GM19468 (cell line): ENCODE results near the gene SPDYE6.
"Not testable (repeated sequence)": the region's sequence is repeated elsewhere in the genome, so short reads cannot be mapped to it uniquely, and the experiment has no call there.

ENCODE experiments used
- ATAC-seq: cut with Tn5 transposase; IDR thresholded peaks from one replicate; pipeline ENCODE4 v1.9.1; 2021; ENCODE audit warnings: mild to moderate bottlenecking, moderate library complexity, moderate number of reproducible peaks; ENCODE audit not compliant: unreplicated experiment; ENCODE audit errors: extremely low read depth

SPDYE6 gene

GRCh38 chr7:102356344-102356743 is at the start of gene SPDYE6:
SPDYE6 (minus strand) TSS chr7:102356444; CDS start chr7:102356023, 421 bp downstream.
- ATAC-seq: not testable (repeated sequence)

- not testable (repeated sequence) for ATAC-seq
These were observed 48.6 kb upstream of the SPDYE6 start for GRCh38 chr7:102404862-102405188.

- peak; percentile 61 for ATAC-seq
These were observed 48.0 kb upstream of the SPDYE6 start for GRCh38 chr7:102404005-102404861.

- ATAC-seq: no peak
These were observed 47.3 kb upstream of the SPDYE6 start for GRCh38 chr7:102403563-102403962.

- ATAC-seq: no peak
These were observed 44.1 kb upstream of the SPDYE6 start for GRCh38 chr7:102400360-102400759.

- no peak for ATAC-seq
These were observed 42.3 kb upstream of the SPDYE6 start for GRCh38 chr7:102398543-102398942.

- no peak for ATAC-seq
These were observed 40.4 kb upstream of the SPDYE6 start for GRCh38 chr7:102396710-102397019.

- ATAC-seq: peak; percentile 96
These were observed 39.8 kb upstream of the SPDYE6 start, which contains the start of gene PRKRIP1 for GRCh38 chr7:102395873-102396709. PRKRIP1 (plus strand) TSS chr7:102396363; CDS start chr7:102396412, 49 bp downstream.

- no peak for ATAC-seq
These were observed 39.3 kb upstream of the SPDYE6 start for GRCh38 chr7:102395592-102395872.

- no peak for ATAC-seq
These were observed 37.2 kb upstream of the SPDYE6 start for GRCh38 chr7:102393467-102393866.

- ATAC-seq: no peak
These were observed 36.1 kb upstream of the SPDYE6 start for GRCh38 chr7:102392330-102392729.

GRCh38 chr7:102390697-102391484 is 34.6 kb upstream of the SPDYE6 start:
- ATAC-seq: no peak

GRCh38 chr7:102389810-102390209 is 33.6 kb upstream of the SPDYE6 start:
- ATAC-seq: no peak

GRCh38 chr7:102387064-102387463 is 30.8 kb upstream of the SPDYE6 start:
- no peak for ATAC-seq

- ATAC-seq: not testable (repeated sequence)
These were observed 25.6 kb upstream of the SPDYE6 start for GRCh38 chr7:102381696-102382425.

GRCh38 chr7:102380837-102381236 is 24.6 kb upstream of the SPDYE6 start:
- ATAC-seq: not testable (repeated sequence)

GRCh38 chr7:102376964-102377466 is 20.8 kb upstream of the SPDYE6 start:
- no peak for ATAC-seq

- not testable (repeated sequence) for ATAC-seq
These were observed 16.6 kb upstream of the SPDYE6 start for GRCh38 chr7:102372796-102373195.

- not testable (repeated sequence) for ATAC-seq
These were observed 13.8 kb upstream of the SPDYE6 start for GRCh38 chr7:102370038-102370437.

GRCh38 chr7:102365390-102365789 is 9.1 kb upstream of the SPDYE6 start:
- ATAC-seq: not testable (repeated sequence)
